GM21390 (cell line): ENCODE results near the gene SOX8.

Source experiments
- ATAC-seq: cut with Tn5 transposase; IDR thresholded peaks from one replicate; pipeline ENCODE4 v1.9.1; 2021; ENCODE audit not compliant: unreplicated experiment

Gene SOX8

GRCh38 chr16:1003391-1004347, 22.1 kb downstream of the SOX8 start:
- no peak for ATAC-seq

GRCh38 chr16:1005286-1005685, 23.7 kb downstream of the SOX8 start:
- no peak for ATAC-seq

- ATAC-seq, result no peak
These were observed 25.2 kb downstream of the SOX8 start for GRCh38 chr16:1006781-1007180.

DNA sequence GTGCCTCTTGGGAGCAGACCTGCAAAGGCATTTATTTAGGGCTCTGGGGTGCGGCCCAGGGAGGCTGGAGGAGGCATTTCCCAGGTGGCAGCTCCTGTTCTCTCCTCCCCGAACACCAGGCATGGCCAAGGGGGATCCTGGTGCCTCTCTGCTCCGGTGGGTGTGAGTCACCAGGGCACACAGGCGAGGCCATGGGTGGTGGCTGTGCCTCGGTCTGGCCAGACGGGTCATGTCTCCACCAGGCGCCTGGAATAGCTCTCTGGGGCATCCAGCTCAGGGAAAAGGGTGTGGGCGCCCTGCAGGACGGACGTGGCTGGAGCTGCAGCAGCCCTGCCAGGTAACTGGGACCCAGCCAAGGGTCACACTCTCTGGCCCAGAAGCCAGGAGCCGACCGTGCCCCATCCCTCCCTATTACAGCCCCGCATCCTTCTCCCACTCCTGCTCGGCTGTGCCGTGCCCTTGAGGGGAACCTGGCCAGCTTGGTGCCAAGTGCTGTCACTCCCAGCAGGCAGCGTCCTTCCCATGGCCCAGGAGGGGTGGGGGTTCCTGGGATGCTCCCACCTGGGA, 25.8 kb downstream of the SOX8 start:
- no peak for ATAC-seq

DNA sequence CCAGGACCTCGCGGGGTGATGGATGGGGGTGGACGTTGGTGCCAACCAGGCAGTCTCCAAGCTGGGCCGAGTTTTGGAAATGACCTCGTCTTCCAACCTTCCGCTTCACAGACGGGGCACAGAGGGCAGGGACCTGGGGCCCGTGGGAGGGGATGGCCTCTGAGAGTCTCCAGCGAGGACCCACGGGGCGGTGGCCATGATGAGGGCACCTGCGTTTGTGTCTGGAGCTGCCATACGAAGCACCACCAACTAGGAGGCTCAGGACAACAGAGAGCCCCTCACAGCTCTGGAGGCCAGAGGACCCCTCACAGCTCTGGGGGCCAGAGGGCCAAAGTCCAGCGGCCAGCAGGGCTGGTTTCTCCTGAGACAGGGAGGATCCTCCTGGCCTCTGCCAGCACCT, 26.5 kb downstream of the SOX8 start:
- ATAC-seq, result no peak

- no peak for ATAC-seq
These were observed 28.0 kb downstream of the SOX8 start for GRCh38 chr16:1009358-1010150.

- no peak for ATAC-seq
These were observed 28.7 kb downstream of the SOX8 start for GRCh38 chr16:1010251-1010650.

- no peak for ATAC-seq
These were observed 29.2 kb downstream of the SOX8 start for GRCh38 chr16:1010815-1011214.

GRCh38 chr16:1011316-1012082, 29.9 kb downstream of the SOX8 start:
- no peak for ATAC-seq

DNA sequence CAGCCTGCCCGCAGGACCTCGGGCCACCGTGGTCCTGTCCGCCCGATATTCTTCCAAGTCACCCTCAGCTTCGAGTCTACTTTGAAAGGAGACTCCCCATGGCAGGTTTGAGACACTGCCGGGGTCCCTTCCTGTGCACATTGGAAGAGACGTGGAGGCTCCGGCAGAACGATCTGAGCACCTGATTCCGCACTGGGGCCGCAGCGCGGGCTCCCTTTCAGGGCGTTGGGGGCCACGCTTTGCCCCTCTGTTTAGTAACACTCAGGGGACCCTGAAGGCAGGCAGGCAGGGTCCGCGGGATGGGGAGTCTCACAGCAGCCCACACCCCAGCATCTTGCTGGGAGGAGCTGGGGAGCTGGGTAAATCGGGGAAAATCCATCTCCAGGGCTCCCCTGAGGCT, 30.6 kb downstream of the SOX8 start:
- no peak for ATAC-seq

DNA sequence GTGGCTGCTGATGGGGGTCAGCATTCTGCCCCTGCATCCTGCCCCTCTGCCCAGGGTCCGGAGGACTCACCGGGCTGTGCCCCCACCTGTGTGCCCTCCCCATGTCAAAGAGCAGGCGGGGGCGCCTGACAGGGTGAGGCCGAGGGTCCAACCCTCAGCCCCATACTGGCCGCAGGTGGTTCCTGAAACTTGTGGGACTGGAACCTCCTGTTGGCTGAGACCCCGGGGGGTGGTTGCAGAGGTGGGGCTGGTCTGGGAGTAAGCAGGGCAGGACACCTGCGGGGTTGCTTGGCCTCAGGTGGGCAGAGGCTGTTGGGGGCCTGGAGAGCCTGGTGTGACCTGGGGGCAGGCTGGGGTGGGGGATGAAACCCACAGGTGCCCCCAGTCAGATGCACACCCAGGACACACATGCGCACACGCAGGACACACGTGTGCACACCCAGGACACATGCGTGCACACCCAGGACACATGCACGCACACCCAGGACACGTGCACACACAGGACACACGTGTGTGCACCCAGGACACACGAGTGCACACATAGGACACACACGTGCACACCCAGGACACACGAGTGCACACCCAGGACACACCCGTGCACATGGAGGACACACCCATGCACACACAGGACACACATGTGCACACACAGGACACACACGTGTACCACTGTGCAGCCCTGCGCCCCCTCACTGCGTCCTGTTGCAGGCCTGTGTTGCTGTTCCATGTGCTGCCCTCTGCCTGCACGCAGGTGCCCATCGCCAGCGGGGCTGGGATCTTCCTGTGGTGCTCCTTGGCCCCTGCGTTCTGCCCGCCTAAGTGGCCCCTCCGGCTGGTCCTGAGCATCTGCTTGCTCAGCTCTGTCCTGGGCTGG, 31.4 kb downstream of the SOX8 start:
- no peak for ATAC-seq

DNA sequence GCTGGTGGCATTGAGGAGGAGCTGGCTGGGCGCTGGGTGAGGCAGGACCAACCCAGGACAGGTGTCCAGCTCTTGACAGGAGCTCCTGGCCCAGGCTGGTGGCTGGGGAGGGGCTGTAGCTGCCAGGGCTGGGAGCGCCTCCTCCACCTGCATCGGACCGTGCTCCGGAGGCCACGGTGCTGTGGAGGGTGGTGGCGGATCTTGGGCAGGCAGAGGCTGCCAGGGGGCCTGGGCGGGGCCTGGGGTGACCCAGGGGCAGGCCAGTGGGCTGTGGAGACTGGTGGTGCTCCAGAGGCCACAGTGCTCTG, 32.0 kb downstream of the SOX8 start:
- no peak for ATAC-seq

- no peak for ATAC-seq
These were observed 32.7 kb downstream of the SOX8 start for GRCh38 chr16:1014221-1014620.

DNA sequence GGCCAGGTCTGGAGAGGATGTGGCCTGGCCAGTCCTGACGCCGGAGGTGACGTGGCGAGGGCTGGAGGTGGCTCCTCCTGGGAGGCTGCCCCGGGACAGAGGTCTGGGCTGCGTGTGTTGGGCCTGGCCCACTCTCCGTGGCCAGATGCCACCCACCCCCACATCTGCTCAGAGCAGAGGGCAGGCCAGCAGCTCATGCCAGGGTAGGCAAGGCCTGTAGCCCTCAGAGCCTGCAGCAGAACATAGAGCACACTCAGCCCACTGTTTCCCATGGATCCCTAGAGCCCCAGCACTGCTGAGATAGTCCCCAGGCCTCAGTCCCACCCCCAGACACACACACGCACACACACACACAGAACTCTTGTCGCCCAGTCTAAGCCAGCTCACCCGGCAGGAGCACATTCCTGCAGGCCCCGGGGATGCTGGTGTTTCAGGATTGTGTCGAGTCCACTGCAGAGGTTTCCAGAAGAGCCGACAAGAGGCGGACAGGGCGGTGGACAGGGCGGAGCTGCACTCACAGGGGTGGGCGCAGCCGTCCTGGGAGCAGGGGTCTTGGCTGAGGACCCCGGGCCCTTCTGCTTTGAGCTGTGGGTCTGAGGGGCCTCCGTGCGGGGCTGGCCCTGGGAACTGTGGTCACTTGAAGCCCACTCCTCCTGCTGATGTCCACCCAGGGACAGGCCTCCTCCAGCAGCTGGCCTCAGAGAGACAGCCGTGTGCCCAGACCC, 33.4 kb downstream of the SOX8 start:
- no peak for ATAC-seq

DNA sequence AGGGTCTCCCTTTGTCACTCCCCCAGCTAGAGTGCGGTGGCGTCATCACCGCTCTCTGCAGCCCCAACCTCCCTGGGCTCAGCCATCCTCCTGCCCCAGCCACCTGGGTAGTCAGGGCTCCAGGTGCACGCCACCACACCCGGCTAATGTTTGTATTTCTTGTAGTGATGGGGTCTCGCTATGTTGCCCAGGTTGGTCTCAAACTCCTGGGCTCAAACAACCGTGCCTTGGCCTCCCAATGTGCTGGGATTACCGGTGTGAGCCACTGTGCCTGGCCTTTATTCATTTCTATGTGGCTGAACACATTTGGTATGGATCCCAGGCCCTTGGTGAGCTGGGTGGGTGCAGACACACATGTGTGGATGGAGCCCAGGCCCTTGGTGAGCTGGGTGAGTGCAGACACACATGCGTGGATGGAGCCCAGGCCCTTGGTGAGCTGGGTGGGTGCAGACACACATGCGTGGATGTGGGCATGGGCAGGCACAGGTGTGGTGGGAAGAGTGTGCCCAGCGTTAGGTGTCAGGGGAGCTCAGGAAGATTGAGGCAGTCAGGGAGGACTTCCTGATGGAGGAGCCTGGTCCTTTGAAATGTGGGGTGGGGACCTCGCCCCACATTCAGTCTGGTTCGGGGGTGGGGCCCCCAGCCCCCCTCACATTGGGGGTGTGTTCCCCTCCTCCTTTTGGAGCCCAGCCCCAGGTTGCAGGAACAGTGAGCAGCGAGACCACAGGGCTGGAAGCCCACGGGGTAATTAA, 37.1 kb downstream of the SOX8 start:
- ATAC-seq, result no peak

GRCh38 chr16:1019231-1020090, 37.9 kb downstream of the SOX8 start:
- ATAC-seq, result no peak

- ATAC-seq, result no peak
These were observed 38.5 kb downstream of the SOX8 start for GRCh38 chr16:1020091-1020399.

DNA sequence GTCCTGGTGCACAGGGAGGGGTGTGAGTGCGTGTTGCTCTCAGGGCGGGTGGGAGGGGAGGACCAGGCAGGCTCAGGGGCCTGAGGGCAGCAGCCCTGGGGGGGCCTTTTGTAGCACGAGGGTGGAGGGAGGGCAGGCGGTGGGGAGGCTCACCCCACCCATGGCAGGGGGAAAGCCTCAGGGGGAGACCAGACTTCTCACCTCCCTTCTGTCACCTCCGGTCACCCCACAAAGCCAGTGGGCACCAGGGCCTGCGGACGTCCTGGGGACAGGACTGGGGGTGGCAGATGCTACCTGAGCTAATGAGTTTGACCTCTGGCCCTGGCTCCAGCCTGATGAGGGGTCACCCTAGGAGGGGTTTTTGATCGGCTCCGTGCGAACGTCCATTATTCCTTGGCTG, 39.0 kb downstream of the SOX8 start:
- ATAC-seq, result no peak
